Uterus (tissue), 2 donors: ENCODE data around the gene NETO2.

Source experiments
- POLR2A ChIP-seq, 2 donors: fragments of 450-650 bp; IDR thresholded peaks; one replicate each; pipeline ENCODE4 v1.6.1; 2016; ENCODE audit warnings: antibody characterized with exemption in 2 of 2, mild to moderate bottlenecking in 1 of 2, moderate library complexity in 1 of 2
- TF ChIP-seq, protein P1 (sequence below), 4 experiments: fragments of 200-600 bp in 2 of 4; fragments of 450-650 bp in 2 of 4; sonication (generic) in 2 of 4; IDR thresholded peaks; one replicate each; pipeline ENCODE4 v1.5.1; 2016 to 2019; ENCODE audit warnings: antibody characterized with exemption in 4 of 4, mild to moderate bottlenecking in 2 of 4, moderate library complexity in 1 of 4

DNA sequence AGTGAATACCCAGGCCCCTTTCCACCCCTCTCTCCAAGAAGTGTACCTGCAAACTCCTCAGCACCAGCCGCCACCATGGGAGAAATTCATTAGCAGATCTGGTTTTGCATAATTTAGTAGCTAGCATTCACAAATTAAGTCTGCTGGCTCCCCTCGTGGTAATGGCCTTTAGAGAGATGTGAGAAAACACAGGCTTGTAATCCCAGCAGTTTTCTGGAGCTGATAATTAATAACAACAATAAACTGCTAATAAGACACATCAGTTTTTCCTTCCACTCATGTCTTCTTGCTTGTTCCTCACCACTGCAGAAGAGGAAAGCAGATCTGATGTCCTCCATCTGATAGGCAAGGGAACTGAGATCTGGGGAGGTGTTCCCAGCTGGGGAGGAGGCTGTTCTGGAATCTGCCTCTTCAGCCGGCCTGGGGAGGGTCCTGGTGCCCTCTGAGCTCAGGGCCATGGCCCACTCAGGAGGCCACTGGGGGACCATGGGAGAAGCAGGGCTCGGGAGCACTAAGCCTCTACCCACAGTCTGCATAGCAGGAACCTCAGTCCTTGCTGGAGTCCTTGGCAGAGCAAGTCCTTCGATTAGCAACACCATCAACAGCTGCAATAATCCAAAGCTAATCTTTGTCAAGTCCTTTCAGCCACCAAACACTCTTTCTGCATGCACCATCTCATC is 96.1 kb downstream of the NETO2 start:
- TF ChIP-seq, protein P1, sequence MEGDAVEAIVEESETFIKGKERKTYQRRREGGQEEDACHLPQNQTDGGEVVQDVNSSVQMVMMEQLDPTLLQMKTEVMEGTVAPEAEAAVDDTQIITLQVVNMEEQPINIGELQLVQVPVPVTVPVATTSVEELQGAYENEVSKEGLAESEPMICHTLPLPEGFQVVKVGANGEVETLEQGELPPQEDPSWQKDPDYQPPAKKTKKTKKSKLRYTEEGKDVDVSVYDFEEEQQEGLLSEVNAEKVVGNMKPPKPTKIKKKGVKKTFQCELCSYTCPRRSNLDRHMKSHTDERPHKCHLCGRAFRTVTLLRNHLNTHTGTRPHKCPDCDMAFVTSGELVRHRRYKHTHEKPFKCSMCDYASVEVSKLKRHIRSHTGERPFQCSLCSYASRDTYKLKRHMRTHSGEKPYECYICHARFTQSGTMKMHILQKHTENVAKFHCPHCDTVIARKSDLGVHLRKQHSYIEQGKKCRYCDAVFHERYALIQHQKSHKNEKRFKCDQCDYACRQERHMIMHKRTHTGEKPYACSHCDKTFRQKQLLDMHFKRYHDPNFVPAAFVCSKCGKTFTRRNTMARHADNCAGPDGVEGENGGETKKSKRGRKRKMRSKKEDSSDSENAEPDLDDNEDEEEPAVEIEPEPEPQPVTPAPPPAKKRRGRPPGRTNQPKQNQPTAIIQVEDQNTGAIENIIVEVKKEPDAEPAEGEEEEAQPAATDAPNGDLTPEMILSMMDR (IDR thresholded peaks at IDR 0.05) = no peak
- TF ChIP-seq POLR2A (IDR thresholded peaks at IDR 0.05) = no peak
